K562 (cell line): Measurements from ENCODE around the gene RHBDF2. TPM values are rescaled to one million over a fixed set of nuclear protein-coding genes. Genes with fewer than 3 reads are reported as not detected.

ENCODE experiments used
- BMI1 ChIP-seq: fragments of 150-350 bp; IDR thresholded peaks from 2 replicates; pipeline ENCODE4 v1.6.1; 2014; ENCODE audit warnings: low read length
- KDM1A ChIP-seq, 2 experiments: fragments of 450-650 bp; IDR thresholded peaks; 2 replicates each; pipeline ENCODE4 v1.6.1; 2016; ENCODE audit warnings: mild to moderate bottlenecking in 2 of 2
- MIER1 ChIP-seq: fragments of 450-650 bp; IDR thresholded peaks from 2 replicates; pipeline ENCODE4 v1.6.1; 2016; ENCODE audit warnings: antibody characterized with exemption, mild to moderate bottlenecking, low read depth
- PHF20 ChIP-seq: fragments of 450-650 bp; IDR thresholded peaks from 2 replicates; pipeline ENCODE4 v1.6.1; 2018; ENCODE audit not compliant: partially characterized antibody
- ZNF324 ChIP-seq: fragments of 250-450 bp; sonication (Bioruptor Pico); IDR thresholded peaks from 2 replicates; pipeline ENCODE4 v1.4.0; 2020; ENCODE audit warnings: mild to moderate bottlenecking
- ZNF586 ChIP-seq: fragments of 450-650 bp; formaldehyde crosslinking; conservative IDR thresholded peaks from 2 replicates; pipeline ENCODE4 v1.4.0; 2020; ENCODE audit warnings: mild to moderate bottlenecking, moderate library complexity
- polyA plus RNA-seq, 8 experiments: library from polyadenylated mRNA; depleted of rRNA in 4 of 8; stranded (reverse) in 5 of 8; unstranded in 3 of 8; fragments of >200 nt; fragmentation: Nextera tagmentation in 2 of 8; fragmentation: Illumina TruSeq in 1 of 8; extraction: Ambion mirVana in 2 of 8; extraction: Trizol in 1 of 8; gene quantifications; 2 replicates each; pipeline versions ENCODE4 v1.2.1 to v1.2.3, GENCODE V29; 2011 to 2014; ENCODE audit warnings: inconsistent platforms in 1 of 8, missing spikeins in 1 of 8
- total RNA-seq, 7 experiments: library from RNA; depleted of rRNA in 6 of 7; stranded (reverse); fragments of >200 nt in 6 of 7; fragmentation: Illumina TruSeq in 2 of 7; extraction: Trizol in 2 of 7; gene quantifications; 2 replicates each; pipeline versions ENCODE4 v1.2.1 to v1.2.3, GENCODE V29; 2011 to 2021; ENCODE audit warnings: low replicate concordance in 1 of 7
- TF ChIP-seq, protein P1 (sequence below): sonication (generic); formaldehyde crosslinking; IDR thresholded peaks from 2 replicates; pipeline ENCODE4 v1.8.0; 2023; ENCODE audit warnings: missing genetic modification reagents, mild to moderate bottlenecking, borderline replicate concordance

The RHBDF2 gene
- total and polyA plus RNA-seq, 9 of the 15 experiments (the other 6 are each of a cell fraction or from before 2014, with no cell fraction given), result 0.04 to 2.8 (median 1.1) TPM

GRCh38 chr17:76502341-76503211 lies 1.4 kb upstream of the RHBDF2 start (continued):
- no peak for TF ChIP-seq ZNF586
- TF ChIP-seq PHF20, result peak; percentile 37
- TF ChIP-seq KDM1A (IDR thresholded peaks at IDR 0.05), result peak; percentile 65 to 81
- TF ChIP-seq, protein P1, sequence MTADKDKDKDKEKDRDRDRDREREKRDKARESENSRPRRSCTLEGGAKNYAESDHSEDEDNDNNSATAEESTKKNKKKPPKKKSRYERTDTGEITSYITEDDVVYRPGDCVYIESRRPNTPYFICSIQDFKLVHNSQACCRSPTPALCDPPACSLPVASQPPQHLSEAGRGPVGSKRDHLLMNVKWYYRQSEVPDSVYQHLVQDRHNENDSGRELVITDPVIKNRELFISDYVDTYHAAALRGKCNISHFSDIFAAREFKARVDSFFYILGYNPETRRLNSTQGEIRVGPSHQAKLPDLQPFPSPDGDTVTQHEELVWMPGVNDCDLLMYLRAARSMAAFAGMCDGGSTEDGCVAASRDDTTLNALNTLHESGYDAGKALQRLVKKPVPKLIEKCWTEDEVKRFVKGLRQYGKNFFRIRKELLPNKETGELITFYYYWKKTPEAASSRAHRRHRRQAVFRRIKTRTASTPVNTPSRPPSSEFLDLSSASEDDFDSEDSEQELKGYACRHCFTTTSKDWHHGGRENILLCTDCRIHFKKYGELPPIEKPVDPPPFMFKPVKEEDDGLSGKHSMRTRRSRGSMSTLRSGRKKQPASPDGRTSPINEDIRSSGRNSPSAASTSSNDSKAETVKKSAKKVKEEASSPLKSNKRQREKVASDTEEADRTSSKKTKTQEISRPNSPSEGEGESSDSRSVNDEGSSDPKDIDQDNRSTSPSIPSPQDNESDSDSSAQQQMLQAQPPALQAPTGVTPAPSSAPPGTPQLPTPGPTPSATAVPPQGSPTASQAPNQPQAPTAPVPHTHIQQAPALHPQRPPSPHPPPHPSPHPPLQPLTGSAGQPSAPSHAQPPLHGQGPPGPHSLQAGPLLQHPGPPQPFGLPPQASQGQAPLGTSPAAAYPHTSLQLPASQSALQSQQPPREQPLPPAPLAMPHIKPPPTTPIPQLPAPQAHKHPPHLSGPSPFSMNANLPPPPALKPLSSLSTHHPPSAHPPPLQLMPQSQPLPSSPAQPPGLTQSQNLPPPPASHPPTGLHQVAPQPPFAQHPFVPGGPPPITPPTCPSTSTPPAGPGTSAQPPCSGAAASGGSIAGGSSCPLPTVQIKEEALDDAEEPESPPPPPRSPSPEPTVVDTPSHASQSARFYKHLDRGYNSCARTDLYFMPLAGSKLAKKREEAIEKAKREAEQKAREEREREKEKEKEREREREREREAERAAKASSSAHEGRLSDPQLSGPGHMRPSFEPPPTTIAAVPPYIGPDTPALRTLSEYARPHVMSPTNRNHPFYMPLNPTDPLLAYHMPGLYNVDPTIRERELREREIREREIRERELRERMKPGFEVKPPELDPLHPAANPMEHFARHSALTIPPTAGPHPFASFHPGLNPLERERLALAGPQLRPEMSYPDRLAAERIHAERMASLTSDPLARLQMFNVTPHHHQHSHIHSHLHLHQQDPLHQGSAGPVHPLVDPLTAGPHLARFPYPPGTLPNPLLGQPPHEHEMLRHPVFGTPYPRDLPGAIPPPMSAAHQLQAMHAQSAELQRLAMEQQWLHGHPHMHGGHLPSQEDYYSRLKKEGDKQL (CRISPR knock-in tag), result no peak
- no peak for TF ChIP-seq MIER1
- TF ChIP-seq ZNF324 (CRISPR knock-in tag), result no peak
- no peak for TF ChIP-seq BMI1
